GM23338 (cell line): ENCODE data around the gene ROBO1. TPM values are rescaled to one million over a fixed set of nuclear protein-coding genes. Genes with fewer than 3 reads are reported as not detected.

ENCODE experiments used
- ATAC-seq: fragments of 200-7000 bp; cut with Tn5 transposase; 3 replicates; pipeline ENCODE4 v1.9.1; 2020
- DNase-seq: peaks from one replicate; pipeline ENCODE4 v3.0.0-alpha.2; 2015; ENCODE audit warnings: low spot score
- H2AFZ ChIP-seq: fragments of 200-600 bp; sonication (generic); 2 replicates; pipeline ENCODE4 v1.8.0; 2016; ENCODE audit warnings: antibody characterized with exemption, mild to moderate bottlenecking, moderate library complexity
- H3F3A ChIP-seq: fragments of 200-600 bp; sonication (generic); replicated peaks from 2 replicates; pipeline ENCODE4 v1.8.0; 2017; ENCODE audit warnings: antibody characterized with exemption, mixed run types, low read depth
- H3K27ac ChIP-seq: fragments of 200-600 bp; sonication (generic); 2 replicates; pipeline ENCODE4 v1.6.1; 2016; ENCODE audit warnings: low read depth
- H3K27me3 ChIP-seq: fragments of 200-600 bp; sonication (generic); 2 replicates; pipeline ENCODE4 v1.8.0; 2016; ENCODE audit warnings: mild to moderate bottlenecking, mixed run types, moderate library complexity; ENCODE audit not compliant: insufficient read depth
- H3K36me3 ChIP-seq: fragments of 200-600 bp; sonication (generic); 2 replicates; pipeline ENCODE4 v1.8.0; 2016; ENCODE audit warnings: mild to moderate bottlenecking; ENCODE audit not compliant: insufficient read depth
- H3K4me1 ChIP-seq: fragments of 200-600 bp; sonication (generic); 2 replicates; pipeline ENCODE4 v1.8.0; 2016; ENCODE audit warnings: mild to moderate bottlenecking, moderate library complexity; ENCODE audit not compliant: insufficient read depth
- H3K4me2 ChIP-seq: fragments of 200-600 bp; sonication (generic); 2 replicates; pipeline ENCODE4 v1.7.1; 2017; ENCODE audit warnings: mixed run types
- H3K4me3 ChIP-seq: fragments of 200-600 bp; sonication (generic); 2 replicates; pipeline ENCODE4 v1.6.1; 2016; ENCODE audit warnings: mixed run types
- H3K79me2 ChIP-seq: fragments of 200-600 bp; sonication (generic); replicated peaks from 2 replicates; pipeline ENCODE4 v1.8.0; 2017; ENCODE audit warnings: mild to moderate bottlenecking; ENCODE audit not compliant: insufficient read depth
- H3K9me2 ChIP-seq: fragments of 200-600 bp; sonication (generic); 2 replicates; pipeline ENCODE4 v1.8.0; 2017; ENCODE audit not compliant: insufficient read depth
- H4K20me1 ChIP-seq: fragments of 200-600 bp; sonication (generic); replicated peaks from 2 replicates; pipeline ENCODE4 v1.8.0; 2017; ENCODE audit warnings: mild to moderate bottlenecking; ENCODE audit not compliant: insufficient read depth
- H3K27ac Mint-ChIP-seq: 2 replicates; pipeline ENCODE4 v1.8.0; 2020; ENCODE audit warnings: inconsistent platforms, mild to moderate bottlenecking, moderate library complexity, mixed read lengths
- H3K27me3 Mint-ChIP-seq: 3 replicates; pipeline ENCODE4 v1.8.0; 2022; ENCODE audit warnings: low read depth, mild to moderate bottlenecking, moderate library complexity, mixed read lengths, inconsistent platforms; ENCODE audit not compliant: insufficient read depth, poor library complexity
- H3K36me3 Mint-ChIP-seq: 3 replicates; pipeline ENCODE4 v1.8.0; 2021; ENCODE audit warnings: low read depth, mild to moderate bottlenecking, inconsistent platforms, moderate library complexity, mixed read lengths
- H3K4me1 Mint-ChIP-seq: 3 replicates; pipeline ENCODE4 v1.8.0; 2020; ENCODE audit warnings: mild to moderate bottlenecking, inconsistent platforms, mixed read lengths
- H3K4me3 Mint-ChIP-seq: 3 replicates; pipeline ENCODE4 v1.8.0; 2021; ENCODE audit warnings: moderate library complexity, mild to moderate bottlenecking, inconsistent platforms, mixed read lengths
- H3K9me3 Mint-ChIP-seq: 3 replicates; pipeline ENCODE4 v1.8.0; 2020; ENCODE audit warnings: moderate library complexity, mild to moderate bottlenecking, inconsistent platforms, mixed read lengths
- CREB1 ChIP-seq: fragments of 250-450 bp; sonication (Bioruptor Pico); IDR thresholded peaks from 2 replicates; pipeline ENCODE4 v1.5.0; 2020; ENCODE audit warnings: low read depth, mild to moderate bottlenecking, moderate library complexity
- CTCF ChIP-seq, 2 experiments: fragments of 200-600 bp in 1 of 2; sonication (generic) in 1 of 2; conservative IDR thresholded peaks; 2 replicates each; pipeline versions ENCODE4 v1.5.1 to v1.6.1; 2016 to 2017; ENCODE audit warnings: antibody characterized with exemption in 2 of 2, low read depth in 2 of 2, mild to moderate bottlenecking in 2 of 2, moderate library complexity in 1 of 2
- EZH2 ChIP-seq: fragments of 200-600 bp; sonication (generic); IDR thresholded peaks from one replicate; pipeline ENCODE4 v1.8.0; 2017; ENCODE audit warnings: antibody characterized with exemption, mild to moderate bottlenecking, low read depth; ENCODE audit not compliant: unreplicated experiment
- EZH2phosphoT487 ChIP-seq: fragments of 200-600 bp; sonication (generic); IDR thresholded peaks from one replicate; pipeline ENCODE4 v1.8.1; 2018; ENCODE audit warnings: antibody characterized with exemption; ENCODE audit not compliant: unreplicated experiment
- JUNB ChIP-seq: IDR thresholded peaks from one replicate; pipeline ENCODE4 v1.6.1; 2016; ENCODE audit warnings: antibody characterized with exemption; ENCODE audit not compliant: unreplicated experiment
- NANOG ChIP-seq: IDR thresholded peaks from 2 replicates; pipeline ENCODE4 v1.6.1; 2016; ENCODE audit warnings: antibody characterized with exemption, borderline replicate concordance
- POLR2AphosphoS5 ChIP-seq: IDR thresholded peaks from 2 replicates; pipeline ENCODE4 v1.6.1; 2016; ENCODE audit warnings: antibody characterized with exemption, low read depth
- REST ChIP-seq: IDR thresholded peaks from one replicate; pipeline ENCODE4 v1.6.1; 2018; ENCODE audit warnings: antibody characterized with exemption; ENCODE audit not compliant: unreplicated experiment
- ZNF462 ChIP-seq: fragments of 250-450 bp; sonication (Bioruptor Pico); IDR thresholded peaks from 2 replicates; pipeline ENCODE4 v1.5.0; 2020; ENCODE audit warnings: mild to moderate bottlenecking, moderate library complexity
- polyA plus RNA-seq: library from polyadenylated mRNA; unstranded; fragments of >200 nt; fragmentation: Nextera tagmentation; extraction: Ambion mirVana; gene quantifications from 2 replicates; pipeline ENCODE4 v1.2.1, GENCODE V29; 2016
- total RNA-seq: library from RNA; depleted of rRNA; stranded (reverse); fragments of >200 nt; shearing (Covaris generic); gene quantifications from 2 replicates; pipeline ENCODE4 v1.2.3, GENCODE V29; 2014

ROBO1 gene
- total and polyA plus RNA-seq, 2 experiments from 2014 or later = 19.2 to 78.3 TPM

GRCh38 chr3:79250746-79251145 lies 517.1 kb downstream of the ROBO1 start:
- DNase-seq (no peak), ATAC-seq (no peak)
- H3K9me2 ChIP-seq = no peaks in the 10 kb centered on the region; the same call in 1 of the 2 replicates
- TF ChIP-seq CREB1 (CRISPR knock-in tag) (no peak), CTCF (conservative IDR thresholded peaks at IDR 0.05; ENCODE audit: low read depth in 2 of 2) (no peak), JUNB (no peak), POLR2AphosphoS5 (no peak), ZNF462 (CRISPR knock-in tag) (no peak), REST (no peak), NANOG (no peak), EZH2phosphoT487 (no peak), EZH2 (no peak)
- no peaks in the 10 kb centered on the region for H3K9me3 Mint-ChIP-seq
- H3K4me1 ChIP-seq = peaks cover 18% of the 10 kb centered on the region
- H3K36me3 Mint-ChIP-seq = no peaks in the 10 kb centered on the region
- H3K4me1 Mint-ChIP-seq = peaks cover 13% of the 10 kb centered on the region
- H3K4me3 Mint-ChIP-seq = no peak overlapping the region
- no peak overlapping the region for H3K4me2 ChIP-seq
- H2AFZ ChIP-seq = no peak overlapping the region
- no peak overlapping the region for H3K27ac Mint-ChIP-seq
- H3K27me3 Mint-ChIP-seq = peaks cover 4% of the 10 kb centered on the region
- no peak overlapping the region for H3K27ac ChIP-seq
- no peaks in the 10 kb centered on the region for H3F3A ChIP-seq
- no peaks in the 10 kb centered on the region for H4K20me1 ChIP-seq
- H3K36me3 ChIP-seq = no peaks in the 10 kb centered on the region
- no peaks in the 10 kb centered on the region for H3K27me3 ChIP-seq
- no peaks in the 10 kb centered on the region for H3K79me2 ChIP-seq
- H3K4me3 ChIP-seq = no peak overlapping the region
